ELR (cell line): Measurements from ENCODE around the gene KCNAB1.

Source experiments
- DNase-seq: peaks from one replicate; pipeline ENCODE4 v3.0.0-alpha.2; 2015; ENCODE audit warnings: low read depth

The KCNAB1 gene

GRCh38 chr3:156576051-156576450 lies 455.7 kb downstream of the KCNAB1 start:
- no peak for DNase-seq

GRCh38 chr3:156576651-156577348 lies 456.4 kb downstream of the KCNAB1 start:
- no peak for DNase-seq

GRCh38 chr3:156577736-156578135 lies 457.4 kb downstream of the KCNAB1 start:
- DNase-seq = peak; percentile 82

GRCh38 chr3:156579427-156579851 lies 459.1 kb downstream of the KCNAB1 start:
- no peak for DNase-seq

- no peak for DNase-seq
Measured at GRCh38 chr3:156581033-156581432, 460.7 kb downstream of the KCNAB1 start.

- no peak for DNase-seq
Measured at GRCh38 chr3:156581954-156582353, 461.6 kb downstream of the KCNAB1 start.

GRCh38 chr3:156582532-156583183 lies 462.3 kb downstream of the KCNAB1 start:
- no peak for DNase-seq

GRCh38 chr3:156583469-156583868 lies 463.1 kb downstream of the KCNAB1 start:
- DNase-seq = no peak

- DNase-seq = no peak
Measured at GRCh38 chr3:156586905-156587759, 466.8 kb downstream of the KCNAB1 start.

GRCh38 chr3:156587760-156588069 lies 467.3 kb downstream of the KCNAB1 start:
- no peak for DNase-seq
